Activated T-cell treated with anti-CD3 and anti-CD28 coated beads, Interleukin-2, amount 50 U/mL, for 4 hours (primary cell): Measurements from ENCODE around the gene ABCC4. TPM values are rescaled to one million over a fixed set of nuclear protein-coding genes. Genes with fewer than 3 reads are reported as not detected.

Source experiments
- ATAC-seq, 2 donors: fragments of 200-7000 bp; cut with Tn5 transposase; one replicate each; pipeline ENCODE4 v1.10.0; 2021
- DNase-seq: peaks from one replicate; pipeline ENCODE4 v3.0.0-alpha.2; 2020
- H3K27me3 Mint-ChIP-seq: one replicate; pipeline ENCODE4 v1.8.0; 2021; ENCODE audit warnings: low read depth, mixed read lengths
- H3K36me3 Mint-ChIP-seq: one replicate; pipeline ENCODE4 v1.8.0; 2022; ENCODE audit warnings: mixed read lengths; ENCODE audit not compliant: insufficient read depth
- H3K4me1 Mint-ChIP-seq: one replicate; pipeline ENCODE4 v1.8.0; 2021; ENCODE audit warnings: low read depth, mixed read lengths
- H3K4me3 Mint-ChIP-seq: one replicate; pipeline ENCODE4 v1.8.0; 2021; ENCODE audit warnings: mild to moderate bottlenecking, moderate library complexity, mixed read lengths
- H3K9me3 Mint-ChIP-seq: one replicate; pipeline ENCODE4 v1.8.0; 2021; ENCODE audit warnings: mixed read lengths
- total RNA-seq, 3 donors: library from RNA; stranded (reverse); gene quantifications; one replicate each; pipeline ENCODE4 v1.2.1, GENCODE V29; 2021

Gene ABCC4
- total RNA-seq, 3 donors from 2014 or later, result 17.6 to 18.5 (median 18.3) TPM

DNA sequence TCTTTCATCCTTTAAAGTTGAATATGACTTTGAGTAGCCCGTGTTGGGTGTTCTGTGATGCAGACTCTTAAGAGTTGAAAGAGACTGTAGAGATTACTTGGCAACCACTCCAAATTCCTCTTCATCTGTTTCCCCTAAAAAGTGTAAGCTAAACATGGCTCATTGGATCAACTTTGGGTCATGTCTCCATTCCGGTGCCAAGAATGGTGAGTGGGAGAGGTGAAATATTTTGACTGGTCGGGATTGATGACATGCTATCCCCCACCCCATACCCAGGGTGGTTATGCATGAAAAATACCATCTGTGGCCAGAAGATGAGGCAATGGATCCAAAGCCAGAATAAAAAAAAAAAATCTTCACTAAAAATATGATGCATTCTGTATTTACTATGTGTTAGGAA is 307.6 kb downstream of the ABCC4 start:
- DNase-seq, result no peak
- Mint-ChIP-seq H3K36me3 (no peaks in the 10 kb centered on the region), H3K4me1 (no peaks in the 10 kb centered on the region), H3K27me3 (peaks cover 13% of the 10 kb centered on the region), H3K4me3 (no peak overlapping the region), H3K9me3 (no peaks in the 10 kb centered on the region)
- no peak for ATAC-seq

DNA sequence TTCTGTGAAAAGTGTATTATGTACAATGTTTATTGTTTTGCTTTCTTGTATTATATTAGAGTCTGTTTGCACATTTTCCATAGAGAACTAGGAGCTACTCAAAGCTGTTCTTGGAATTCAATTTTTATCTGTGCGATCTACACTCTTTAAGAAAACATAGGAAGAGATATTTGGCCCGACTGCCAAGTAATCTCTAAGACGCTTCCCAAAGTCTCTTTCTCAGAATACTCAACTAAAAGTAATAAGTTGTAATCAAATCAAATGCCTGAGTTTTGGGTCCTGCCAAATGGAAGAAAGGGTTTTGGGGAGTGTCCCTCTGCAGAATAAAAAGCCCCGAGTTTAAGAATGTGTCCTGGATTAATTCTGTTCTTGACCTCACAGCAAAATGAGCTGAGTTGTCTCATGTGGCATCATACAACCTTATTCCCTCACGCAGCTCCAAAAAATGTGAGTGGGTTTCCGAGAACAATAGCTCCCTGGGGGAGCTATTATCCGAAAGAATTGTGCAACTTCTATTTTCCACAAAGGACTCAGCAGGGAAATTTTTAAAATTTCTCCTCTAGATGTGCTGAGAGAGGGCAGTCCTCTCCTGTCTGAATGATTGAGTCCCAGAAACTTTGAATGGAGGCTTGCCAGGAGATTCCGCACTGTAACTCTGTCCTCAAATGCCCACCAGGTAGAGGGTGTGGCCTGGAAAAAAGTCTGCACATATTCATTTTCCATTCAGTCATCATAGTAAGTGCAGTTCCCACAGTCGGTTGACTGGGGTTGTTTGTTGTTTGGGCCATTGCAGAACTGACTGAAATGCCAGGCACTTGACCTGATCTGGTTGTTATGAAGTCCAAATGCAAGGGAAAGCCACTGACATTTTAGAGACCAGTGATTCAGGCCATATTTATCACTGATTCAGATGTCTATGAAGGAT is 309.0 kb downstream of the ABCC4 start:
- Mint-ChIP-seq H3K36me3 (no peaks in the 10 kb centered on the region), H3K27me3 (peaks cover 19% of the 10 kb centered on the region), H3K9me3 (no peaks in the 10 kb centered on the region), H3K4me3 (no peak overlapping the region), H3K4me1 (no peaks in the 10 kb centered on the region)
- DNase-seq (no peak), ATAC-seq (no peak)

DNA sequence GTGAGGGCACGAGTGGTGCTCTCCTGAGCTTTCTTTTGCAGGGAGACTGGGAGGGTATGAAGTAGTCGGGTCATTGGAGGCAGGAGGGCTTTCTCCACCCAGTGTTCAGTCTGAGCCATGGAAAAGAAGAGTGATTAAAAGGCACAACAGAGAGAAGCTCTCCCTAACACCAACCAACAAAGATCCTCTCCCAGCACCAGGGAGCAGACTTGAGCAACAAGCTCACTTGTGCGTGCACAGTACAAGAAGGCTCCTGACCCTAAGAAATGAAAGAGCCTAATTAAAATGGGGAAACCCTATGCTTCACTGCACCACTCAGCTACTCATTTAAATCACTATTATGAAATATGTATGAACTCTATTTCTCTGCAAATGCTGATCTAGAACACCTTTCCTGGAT is 312.6 kb downstream of the ABCC4 start:
- H3K4me1 Mint-ChIP-seq, result no peaks in the 10 kb centered on the region
- no peak for ATAC-seq
- H3K27me3 Mint-ChIP-seq, result peaks cover 12% of the 10 kb centered on the region
- H3K4me3 Mint-ChIP-seq, result no peak overlapping the region
- no peaks in the 10 kb centered on the region for H3K36me3 Mint-ChIP-seq
- no peak for DNase-seq
- no peaks in the 10 kb centered on the region for H3K9me3 Mint-ChIP-seq

DNA sequence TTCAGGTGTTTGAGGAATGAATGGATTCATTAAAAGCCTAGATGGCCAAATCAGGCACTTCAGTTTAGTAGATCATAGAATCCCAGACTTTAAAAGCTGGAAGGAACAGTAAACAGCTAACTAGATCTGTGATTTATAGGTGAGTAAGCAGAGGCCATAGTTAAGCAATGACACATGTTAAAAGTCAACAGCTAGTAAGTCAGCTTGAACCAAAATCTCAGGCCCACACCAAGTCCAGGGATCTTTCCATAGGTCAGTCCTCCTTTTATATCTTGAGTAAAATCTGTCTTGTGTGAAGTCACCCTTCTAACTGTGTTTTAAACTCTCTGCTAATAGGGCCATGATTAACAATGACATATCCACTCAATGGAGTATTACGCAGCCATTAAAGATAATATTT is 313.4 kb downstream of the ABCC4 start:
- Mint-ChIP-seq H3K27me3 (peaks cover 10% of the 10 kb centered on the region), H3K9me3 (no peaks in the 10 kb centered on the region), H3K4me3 (no peak overlapping the region), H3K36me3 (no peaks in the 10 kb centered on the region), H3K4me1 (no peaks in the 10 kb centered on the region)
- no peak for DNase-seq
- no peak for ATAC-seq

DNA sequence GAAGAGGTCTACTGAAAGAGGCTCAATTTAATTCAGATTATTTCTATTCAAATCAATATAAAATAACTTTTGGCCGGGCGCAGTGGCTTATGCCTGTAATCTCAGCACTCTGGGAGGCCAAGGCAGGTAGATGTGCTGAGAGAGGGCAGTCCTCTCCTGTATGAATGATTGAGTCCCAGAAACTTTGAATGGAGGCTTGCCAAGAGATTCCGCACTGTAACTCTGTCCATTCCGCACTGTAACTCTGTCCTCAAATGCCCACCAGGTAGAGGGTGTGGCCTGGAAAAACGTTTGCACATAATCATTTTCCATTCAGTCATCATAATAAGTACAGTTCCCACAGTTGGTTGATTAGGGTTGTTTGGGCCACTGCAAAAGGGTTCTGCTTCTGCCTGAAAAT is 314.2 kb downstream of the ABCC4 start:
- Mint-ChIP-seq H3K4me1 (no peaks in the 10 kb centered on the region), H3K9me3 (no peaks in the 10 kb centered on the region), H3K27me3 (peaks cover 8% of the 10 kb centered on the region), H3K36me3 (no peaks in the 10 kb centered on the region), H3K4me3 (no peak overlapping the region)
- DNase-seq (no peak), ATAC-seq (no peak)

DNA sequence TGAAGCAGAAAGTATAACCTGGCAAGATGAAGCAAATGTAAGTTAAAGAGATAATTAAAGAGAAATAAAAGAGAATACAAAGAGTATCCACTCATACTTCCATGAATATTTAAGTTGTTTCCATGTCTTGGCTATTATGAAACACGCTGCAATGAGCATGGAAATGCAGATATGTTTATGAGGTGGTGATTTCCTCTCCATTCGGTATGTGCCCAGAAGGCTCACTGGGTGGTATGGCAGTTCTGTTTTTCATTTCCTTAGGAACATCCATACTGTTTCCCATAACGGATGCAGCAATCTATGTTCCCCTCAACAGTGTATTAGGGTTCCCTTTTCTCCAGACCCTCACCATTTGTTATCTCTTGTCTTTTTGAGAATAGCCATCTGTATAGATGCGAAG is 316.3 kb downstream of the ABCC4 start:
- Mint-ChIP-seq H3K4me1 (no peaks in the 10 kb centered on the region), H3K4me3 (no peak overlapping the region), H3K9me3 (no peaks in the 10 kb centered on the region), H3K36me3 (no peaks in the 10 kb centered on the region), H3K27me3 (peaks cover 7% of the 10 kb centered on the region)
- ATAC-seq (no peak), DNase-seq (no peak)

DNA sequence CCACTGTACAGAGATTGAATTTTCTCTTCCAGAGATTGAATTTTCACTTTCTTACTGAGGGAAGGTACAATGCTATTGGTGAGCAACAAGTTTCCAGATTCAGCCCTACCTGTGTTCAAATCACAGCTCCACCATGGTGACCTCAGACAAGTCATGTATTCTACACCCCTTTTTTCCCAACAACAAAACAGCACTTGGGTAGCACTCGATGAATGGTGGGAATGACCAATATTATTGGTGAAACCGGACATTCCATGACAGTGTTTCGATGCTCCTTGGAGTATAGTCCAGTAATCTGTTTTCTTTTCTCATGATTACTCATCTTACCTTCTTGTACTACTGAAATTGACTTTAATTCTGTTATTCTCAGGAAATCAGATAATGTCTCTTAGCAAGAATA is 322.7 kb downstream of the ABCC4 start:
- DNase-seq, result no peak
- Mint-ChIP-seq H3K4me3 (no peak overlapping the region), H3K4me1 (no peaks in the 10 kb centered on the region), H3K36me3 (no peaks in the 10 kb centered on the region), H3K9me3 (peaks cover 6% of the 10 kb centered on the region), H3K27me3 (peaks cover 5% of the 10 kb centered on the region)
- no peak for ATAC-seq

DNA sequence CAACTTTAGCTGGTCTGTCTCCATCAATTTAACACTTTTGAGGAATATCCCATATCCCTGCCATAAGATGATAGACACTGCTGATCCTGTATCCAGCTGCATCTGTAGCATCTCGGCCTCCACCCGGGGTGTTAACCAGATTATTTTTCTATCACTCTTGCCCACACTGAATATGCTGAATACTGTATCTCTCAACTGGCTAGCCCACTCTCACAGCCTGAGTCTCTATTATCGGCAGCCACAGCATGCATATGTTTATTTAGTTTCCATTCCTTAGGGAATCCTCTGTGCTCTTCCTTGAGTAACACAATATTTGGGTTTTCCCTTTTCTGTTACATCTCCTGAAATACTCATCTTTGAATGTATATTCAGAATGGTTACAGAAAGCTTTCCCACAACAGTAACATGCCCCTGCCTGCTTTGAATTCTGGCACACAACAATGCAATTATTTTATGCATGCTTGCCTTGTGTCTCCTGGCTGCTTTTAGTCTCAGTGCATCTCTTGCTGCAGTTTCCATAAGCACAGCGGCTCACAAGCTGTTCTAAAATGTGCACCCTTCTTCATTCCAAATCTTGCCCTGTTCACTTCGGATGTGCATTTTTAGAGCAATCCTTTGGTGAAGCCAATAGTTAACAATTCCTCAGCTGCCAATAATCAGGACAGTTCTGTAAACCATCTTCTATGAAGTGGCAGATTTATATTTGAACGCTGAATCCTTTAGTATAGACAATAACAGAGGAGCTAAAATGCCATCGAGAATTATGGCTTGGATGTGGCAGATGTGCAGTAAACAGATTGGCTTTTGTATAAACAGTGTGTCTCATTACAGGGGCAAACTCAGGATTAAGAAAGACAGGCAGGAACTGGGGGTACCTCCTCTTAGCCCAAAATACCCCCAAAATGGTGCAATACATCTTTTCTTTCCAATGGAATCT is 327.0 kb downstream of the ABCC4 start:
- H3K27me3 Mint-ChIP-seq, result peaks cover 20% of the 10 kb centered on the region
- peaks cover 6% of the 10 kb centered on the region for H3K9me3 Mint-ChIP-seq
- DNase-seq, result no peak
- ATAC-seq, result no peak
- no peaks in the 10 kb centered on the region for H3K36me3 Mint-ChIP-seq
- H3K4me1 Mint-ChIP-seq, result no peaks in the 10 kb centered on the region
- H3K4me3 Mint-ChIP-seq, result no peak overlapping the region

DNA sequence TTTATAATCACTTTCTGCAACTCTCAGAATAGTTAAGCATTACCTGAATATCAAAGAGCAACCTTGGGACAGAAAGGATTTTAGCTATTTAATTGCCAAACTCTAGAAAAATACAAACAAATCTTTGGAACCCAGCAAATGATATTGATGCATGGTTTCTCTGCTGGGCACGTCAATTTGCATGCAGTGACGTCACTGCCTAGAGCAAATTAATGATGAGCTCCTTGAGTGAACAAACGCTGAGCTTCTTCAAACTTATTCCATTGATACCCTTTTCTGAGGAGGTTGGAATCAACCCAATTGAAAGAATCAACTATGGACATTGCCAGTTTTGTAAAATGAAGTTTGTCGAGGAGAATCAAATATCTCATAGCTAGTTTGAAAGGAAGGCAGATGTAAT is 329.0 kb downstream of the ABCC4 start:
- DNase-seq (no peak), ATAC-seq (no peak)
- peaks cover 6% of the 10 kb centered on the region for H3K9me3 Mint-ChIP-seq
- peaks cover 4% of the 10 kb centered on the region for H3K4me1 Mint-ChIP-seq
- peaks cover 26% of the 10 kb centered on the region for H3K27me3 Mint-ChIP-seq
- H3K4me3 Mint-ChIP-seq, result no peak overlapping the region
- no peaks in the 10 kb centered on the region for H3K36me3 Mint-ChIP-seq
